SHP77 (cell line): ENCODE results near the gene CCNC.
"Not testable (repeated sequence)": the region's sequence is repeated elsewhere in the genome, so short reads cannot be mapped to it uniquely, and the experiment has no call there.

Source experiments
- DNase-seq, 2 experiments: peaks; one replicate each; lab custom pipeline; 2025; lab: John Stamatoyannopoulos, UW

Gene CCNC

GRCh38 chr6:99603421-99604165, 35.1 kb upstream of the CCNC start:
- no peak for DNase-seq

DNA sequence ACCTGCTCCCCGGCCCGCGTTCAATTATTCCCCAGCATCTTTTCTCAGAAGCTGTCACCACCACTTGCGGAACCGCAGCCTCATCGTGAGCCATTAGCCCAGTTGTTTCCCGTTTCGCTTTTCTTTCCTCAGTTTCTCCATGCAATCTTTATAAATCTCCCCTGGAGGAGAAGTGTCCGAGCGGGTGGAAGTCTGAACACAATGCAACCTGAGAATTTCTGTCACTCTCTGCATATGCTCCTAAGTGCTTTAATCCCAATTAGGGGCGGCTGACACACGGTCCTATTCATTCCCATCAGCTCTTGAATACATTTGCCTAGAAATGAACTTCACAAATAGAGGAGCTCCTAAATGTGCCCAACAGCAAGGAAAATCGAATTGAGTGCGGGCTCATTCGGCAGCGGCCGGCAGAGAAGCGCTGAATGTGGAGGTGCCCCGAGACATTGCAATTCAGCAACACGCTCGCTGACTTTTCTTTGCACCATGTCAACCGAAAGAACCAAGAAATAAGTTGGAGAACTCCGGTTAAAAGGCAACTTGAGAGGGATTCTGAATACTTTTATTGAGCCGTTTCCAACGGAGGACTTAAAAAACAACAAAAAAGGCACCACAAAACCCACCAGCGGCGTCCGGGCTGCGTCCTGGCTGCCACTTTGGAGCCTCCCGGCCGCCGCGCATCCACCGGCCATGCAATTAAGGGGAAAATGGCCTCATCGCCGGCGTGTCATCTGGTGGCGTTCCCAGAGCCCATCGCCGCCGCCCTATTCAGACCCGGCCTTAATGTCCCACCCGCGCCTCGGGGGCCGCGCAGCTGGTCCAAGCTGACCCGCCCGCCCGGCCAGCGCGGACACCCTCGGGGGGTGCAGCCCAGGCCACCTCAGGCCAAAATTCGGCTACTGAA, 34.3 kb upstream of the CCNC start:
- DNase-seq, result no peak

DNA sequence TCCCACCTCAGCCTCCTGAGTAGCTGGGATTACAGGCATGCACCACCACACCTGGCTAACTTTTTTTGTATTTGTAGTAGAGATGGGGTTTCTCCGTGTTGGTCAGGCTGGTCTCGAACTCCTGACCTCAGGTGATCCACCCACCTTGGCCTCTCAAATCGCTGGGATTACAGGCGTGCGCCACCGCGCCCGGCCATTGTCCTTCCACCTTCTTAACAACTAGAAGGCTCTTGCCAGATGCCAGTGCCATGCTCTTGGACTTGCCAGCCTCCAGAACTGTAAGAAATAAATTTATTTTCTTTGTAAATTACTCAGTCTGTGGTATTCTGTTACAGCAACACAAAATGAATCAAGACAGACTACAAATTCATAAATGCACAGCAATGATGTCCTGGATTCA, 26.2 kb upstream of the CCNC start:
- not testable (repeated sequence) for DNase-seq

DNA sequence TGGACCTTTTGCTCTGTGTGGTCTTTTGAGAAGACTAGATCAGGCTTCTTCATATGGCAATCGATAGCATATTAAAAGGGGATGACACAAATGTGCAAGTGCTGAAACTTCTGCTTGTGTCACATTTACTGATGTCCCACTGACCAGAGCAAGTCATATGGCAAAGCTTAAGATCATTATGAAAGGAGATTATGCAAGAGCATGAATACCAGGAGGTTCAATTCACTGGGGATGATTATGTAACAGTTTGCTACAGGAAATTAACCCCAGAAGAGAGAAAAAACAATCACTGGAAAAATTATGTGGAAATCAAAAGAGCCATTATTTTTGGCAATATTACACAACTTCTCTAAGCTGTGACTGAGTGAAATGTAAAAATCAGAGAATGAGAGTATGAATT, 24.4 kb upstream of the CCNC start:
- DNase-seq, result no peak

DNA sequence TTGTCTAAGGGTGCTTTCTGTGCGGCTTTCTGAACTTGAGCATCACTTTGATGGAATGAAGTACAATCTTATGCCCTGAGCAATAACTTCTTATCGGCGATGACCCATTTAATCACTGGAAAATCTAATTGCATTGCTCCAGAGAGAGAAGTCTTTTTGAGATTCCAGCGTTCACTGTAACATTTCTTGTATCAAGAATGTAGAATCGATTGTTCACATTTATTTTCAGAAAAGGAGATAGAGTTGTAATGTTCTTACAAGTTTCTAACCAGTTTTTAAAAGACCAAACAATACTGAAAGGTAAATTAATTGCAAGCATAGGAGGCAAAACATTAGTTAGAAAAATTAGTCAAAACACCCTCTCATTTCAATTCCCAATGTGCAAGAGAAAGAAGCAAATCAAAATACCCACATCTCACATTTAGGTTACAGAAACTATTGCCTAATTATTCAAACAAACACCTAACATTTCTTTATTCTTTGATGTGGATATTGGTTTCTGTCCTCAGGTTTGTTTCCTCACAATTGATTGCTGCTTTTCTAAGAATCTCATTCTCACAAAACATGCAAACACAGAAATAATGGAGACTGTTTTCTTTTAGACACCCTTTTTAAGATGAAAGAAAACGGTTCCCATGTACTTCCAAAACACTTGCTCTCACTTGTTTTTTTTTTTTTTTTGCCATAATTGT, 23.4 kb upstream of the CCNC start:
- DNase-seq, result no peak

GRCh38 chr6:99590728-99591672, 22.5 kb upstream of the CCNC start:
- no peak for DNase-seq

DNA sequence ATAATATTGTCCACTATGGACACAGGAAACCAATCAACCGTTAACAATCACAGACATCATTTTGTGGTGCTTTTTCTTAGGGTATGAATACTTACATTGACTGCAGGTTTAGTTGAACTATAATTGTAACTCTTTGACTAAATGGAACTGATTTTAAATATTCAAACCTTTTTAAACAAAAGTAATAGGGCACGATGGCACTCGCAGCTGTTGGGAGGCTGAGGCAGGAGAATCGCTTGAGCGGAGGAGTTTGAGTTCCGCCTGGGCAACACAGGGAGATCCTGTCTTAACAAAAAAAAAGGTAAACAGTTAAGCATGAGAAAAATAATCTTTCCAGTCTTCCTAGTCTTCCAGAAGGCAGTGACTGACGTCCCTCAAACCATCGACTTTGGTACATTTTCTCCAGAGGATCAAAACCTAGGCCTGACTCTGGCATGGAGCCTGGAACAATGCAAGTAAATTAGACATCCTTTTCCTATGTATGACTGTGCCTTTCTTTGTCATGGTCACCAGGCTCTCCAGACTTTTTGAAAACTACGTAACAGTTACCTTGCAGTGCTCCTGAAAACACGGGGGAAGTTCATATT, 21.5 kb upstream of the CCNC start:
- no peak for DNase-seq

- peak in 1 of 2 experiments; percentile 43 for DNase-seq
Observed at GRCh38 chr6:99589290-99589672, 20.8 kb upstream of the CCNC start.

DNA sequence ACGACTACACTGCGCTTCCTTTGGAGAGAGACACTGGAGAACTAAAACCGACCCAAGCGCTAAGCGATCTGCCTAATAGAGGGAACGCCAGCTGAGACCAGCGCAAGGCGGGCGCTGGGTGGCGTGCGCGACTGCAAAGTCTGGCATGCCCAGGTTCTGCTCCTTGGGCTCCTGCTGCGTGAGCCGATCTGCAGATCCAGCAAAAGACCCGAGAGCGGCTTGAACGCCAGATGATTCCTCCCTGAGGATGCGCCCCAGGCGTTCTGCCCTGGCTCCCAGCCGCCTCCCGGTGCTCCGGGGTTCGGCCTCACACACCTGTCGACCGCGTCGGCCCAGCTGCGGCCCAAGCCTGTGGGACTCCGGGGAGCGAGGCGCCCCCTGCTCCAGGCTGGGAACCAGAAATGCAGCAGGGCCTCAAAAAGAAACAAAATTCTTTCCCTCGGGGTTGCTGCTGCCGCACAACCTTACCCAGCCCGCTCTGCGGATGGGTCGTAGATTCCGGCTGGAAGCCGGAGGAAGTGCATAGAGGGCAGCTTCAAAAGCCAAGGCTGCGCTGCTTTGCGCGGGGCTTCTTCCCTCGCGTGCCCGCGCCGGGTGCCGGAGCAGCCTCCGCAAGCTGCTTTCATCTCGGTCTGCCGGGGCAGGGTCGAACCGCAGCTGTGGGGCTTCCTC, 20.3 kb upstream of the CCNC start:
- peak; percentile 55 to 74 for DNase-seq

- DNase-seq, result no peak
Observed at GRCh38 chr6:99587792-99588191, 19.3 kb upstream of the CCNC start.

- no peak for DNase-seq
Observed at GRCh38 chr6:99579781-99580180, 11.3 kb upstream of the CCNC start.

- DNase-seq, result no peak
Observed at GRCh38 chr6:99575544-99576227, 7.2 kb upstream of the CCNC start.

GRCh38 chr6:99573980-99574617, 5.6 kb upstream of the CCNC start:
- no peak for DNase-seq

DNA sequence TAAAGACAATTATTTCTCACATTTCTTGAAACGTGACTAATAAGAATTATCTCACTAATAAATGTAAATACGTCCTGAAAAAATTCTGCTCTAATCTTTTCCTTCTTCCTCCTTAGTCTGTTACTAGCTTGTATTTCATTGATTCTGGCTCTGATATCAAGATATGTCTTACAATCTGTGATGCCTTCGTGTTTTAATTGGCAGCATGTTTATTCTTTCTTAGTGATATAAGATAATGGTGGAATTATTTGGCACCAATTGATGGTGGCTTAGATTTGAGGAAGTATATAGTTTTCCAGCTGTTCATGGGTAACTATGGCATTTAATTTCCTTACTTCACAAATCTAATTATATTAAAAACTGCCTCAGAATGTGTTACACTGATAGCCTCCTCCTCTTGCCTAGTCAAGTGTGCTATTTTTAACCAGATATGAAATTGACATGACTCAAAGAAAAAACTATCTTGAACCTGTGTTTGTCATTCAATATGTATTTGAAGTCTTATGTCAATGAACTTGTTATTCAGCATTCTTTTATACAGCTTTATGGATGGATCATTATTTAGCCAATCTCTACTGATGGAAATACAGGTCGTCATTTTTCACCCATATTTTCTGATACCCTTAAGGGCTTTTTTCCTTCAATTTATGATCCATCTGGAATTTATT, 5.3 kb downstream of the CCNC start:
- DNase-seq, result no peak

DNA sequence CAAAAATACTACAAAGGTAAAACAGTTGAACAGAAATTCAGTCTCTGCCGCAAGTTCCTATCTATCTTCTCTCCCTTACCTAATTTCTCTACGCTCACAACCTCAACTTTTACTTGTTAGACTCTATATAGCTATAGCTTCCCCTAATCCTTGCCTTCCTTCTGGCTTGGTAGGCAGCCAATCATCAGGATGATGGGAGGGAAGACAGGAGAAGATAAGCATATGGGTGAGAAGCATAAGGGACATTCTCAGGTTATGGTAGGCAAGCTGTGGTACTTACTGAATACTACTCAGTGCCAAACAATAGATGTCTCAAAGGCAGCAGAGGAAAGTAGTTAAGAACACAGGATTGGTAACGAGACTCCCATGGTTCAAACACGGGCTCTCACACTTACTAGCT, 7.8 kb downstream of the CCNC start:
- DNase-seq, result no peak

DNA sequence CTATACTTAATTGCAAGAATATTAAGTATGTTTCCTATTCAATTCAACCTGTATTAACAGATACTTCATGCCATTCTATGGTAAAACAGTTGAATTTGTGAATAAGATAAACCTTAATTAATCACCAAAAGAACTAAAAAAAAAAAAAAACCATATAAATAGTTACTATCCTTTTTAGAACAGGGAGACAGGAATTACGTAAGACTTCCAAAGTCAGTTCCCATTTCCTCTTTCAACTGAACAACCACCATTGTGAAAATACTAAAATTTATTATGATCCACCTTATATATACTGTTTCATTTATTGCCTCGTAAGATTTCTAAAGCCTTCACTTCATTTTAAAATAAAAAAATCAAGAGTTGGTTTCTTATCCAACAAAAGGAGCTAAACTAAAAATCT, 9.4 kb downstream of the CCNC start:
- no peak for DNase-seq

DNA sequence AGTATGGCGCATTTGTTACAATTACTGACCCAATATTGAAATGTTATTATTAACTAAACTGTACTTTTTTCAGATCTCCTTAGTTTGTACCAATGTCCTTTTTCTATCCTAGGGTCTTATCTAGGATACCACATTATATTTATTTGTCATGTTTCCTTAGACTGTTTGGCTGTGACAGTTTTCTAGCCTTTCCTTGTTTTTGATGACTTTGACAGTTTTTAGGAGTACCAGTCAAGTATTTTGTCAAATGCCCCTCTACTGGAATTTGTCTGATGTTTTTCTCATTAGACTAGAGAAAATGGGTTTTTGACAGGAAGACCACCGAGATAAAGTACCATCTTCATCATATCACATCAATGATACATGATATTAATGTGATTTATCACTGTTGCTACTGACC, 14.6 kb downstream of the CCNC start:
- no peak for DNase-seq

DNA sequence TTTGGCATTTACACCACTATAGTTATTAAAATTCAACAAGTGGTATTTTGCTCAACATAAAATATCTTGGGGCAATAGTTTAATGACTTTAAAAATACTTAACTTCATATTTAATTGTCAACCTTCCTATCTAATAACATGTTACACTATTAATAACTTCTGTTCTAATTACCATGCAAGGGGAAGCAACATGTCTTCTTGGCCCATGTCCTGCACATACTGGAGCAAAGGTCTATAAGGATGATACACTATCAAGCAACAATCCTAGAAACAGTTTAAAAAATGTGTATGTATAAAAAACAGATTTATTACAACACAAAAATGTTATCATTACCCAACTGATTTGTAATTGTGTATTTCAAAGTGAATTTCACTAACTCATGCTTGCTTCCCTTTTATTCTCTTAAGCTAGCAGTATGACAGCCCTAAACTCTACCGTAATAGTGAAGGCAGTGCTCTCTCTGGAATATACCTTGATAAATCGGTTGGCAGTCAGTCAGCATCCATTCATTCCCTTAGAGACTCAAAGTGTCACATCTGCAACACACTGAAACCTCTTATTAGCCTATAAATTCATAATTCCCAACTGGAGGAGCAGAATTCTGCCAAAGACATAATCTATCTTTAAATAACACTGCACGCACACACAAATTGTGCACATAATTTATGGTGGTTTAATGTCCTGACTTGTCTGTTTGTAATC, 18.3 kb downstream of the CCNC start:
- DNase-seq, result no peak
